ENCODE data around the gene FIGNL2.

FIGNL2 gene

DNA sequence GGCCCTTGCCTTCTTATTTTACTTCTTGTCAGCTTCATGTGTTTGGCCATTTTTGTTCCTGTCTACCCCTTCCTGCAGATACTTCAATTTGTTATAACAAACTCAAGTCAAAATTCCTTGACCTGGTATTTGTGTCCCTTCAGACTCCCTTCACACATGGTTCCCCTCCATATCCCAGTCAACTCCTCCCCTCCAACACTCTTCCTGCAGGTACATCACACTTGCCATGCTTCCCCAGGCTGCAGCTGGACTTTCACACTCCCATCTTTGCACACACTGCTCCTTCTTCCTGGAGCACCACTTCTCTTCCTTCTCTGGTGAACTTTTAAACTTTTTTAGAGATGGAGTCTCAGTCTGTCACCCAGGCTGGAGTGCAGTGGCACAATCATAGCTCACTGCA is 18.9 kb upstream of the FIGNL2 start:
- Histone ChIP-seq H3K27ac (ENCODE audit: poor library complexity, severe bottlenecking) (no peak overlapping the region), H3K4me1 (ENCODE audit: insufficient read depth, poor library complexity, severe bottlenecking) (no peaks in the 10 kb centered on the region), H3K4me3 (ENCODE audit: severe bottlenecking) (no peak overlapping the region), H3K36me3 (ENCODE audit: low read depth) (no peaks in the 10 kb centered on the region), H3K27me3 (ENCODE audit: insufficient read depth, poor library complexity, severe bottlenecking) (peaks cover 47% of the 10 kb centered on the region), H3K9me3 (ENCODE audit: severe bottlenecking) (no peaks in the 10 kb centered on the region)
- TF ChIP-seq, protein P1, sequence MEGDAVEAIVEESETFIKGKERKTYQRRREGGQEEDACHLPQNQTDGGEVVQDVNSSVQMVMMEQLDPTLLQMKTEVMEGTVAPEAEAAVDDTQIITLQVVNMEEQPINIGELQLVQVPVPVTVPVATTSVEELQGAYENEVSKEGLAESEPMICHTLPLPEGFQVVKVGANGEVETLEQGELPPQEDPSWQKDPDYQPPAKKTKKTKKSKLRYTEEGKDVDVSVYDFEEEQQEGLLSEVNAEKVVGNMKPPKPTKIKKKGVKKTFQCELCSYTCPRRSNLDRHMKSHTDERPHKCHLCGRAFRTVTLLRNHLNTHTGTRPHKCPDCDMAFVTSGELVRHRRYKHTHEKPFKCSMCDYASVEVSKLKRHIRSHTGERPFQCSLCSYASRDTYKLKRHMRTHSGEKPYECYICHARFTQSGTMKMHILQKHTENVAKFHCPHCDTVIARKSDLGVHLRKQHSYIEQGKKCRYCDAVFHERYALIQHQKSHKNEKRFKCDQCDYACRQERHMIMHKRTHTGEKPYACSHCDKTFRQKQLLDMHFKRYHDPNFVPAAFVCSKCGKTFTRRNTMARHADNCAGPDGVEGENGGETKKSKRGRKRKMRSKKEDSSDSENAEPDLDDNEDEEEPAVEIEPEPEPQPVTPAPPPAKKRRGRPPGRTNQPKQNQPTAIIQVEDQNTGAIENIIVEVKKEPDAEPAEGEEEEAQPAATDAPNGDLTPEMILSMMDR (IDR thresholded peaks at IDR 0.05; ENCODE audit: poor library complexity, severe bottlenecking), result no peak
- ATAC-seq (ENCODE audit: low read depth) (no peak), DNase-seq (ENCODE audit: low spot score) (no peak)

DNA sequence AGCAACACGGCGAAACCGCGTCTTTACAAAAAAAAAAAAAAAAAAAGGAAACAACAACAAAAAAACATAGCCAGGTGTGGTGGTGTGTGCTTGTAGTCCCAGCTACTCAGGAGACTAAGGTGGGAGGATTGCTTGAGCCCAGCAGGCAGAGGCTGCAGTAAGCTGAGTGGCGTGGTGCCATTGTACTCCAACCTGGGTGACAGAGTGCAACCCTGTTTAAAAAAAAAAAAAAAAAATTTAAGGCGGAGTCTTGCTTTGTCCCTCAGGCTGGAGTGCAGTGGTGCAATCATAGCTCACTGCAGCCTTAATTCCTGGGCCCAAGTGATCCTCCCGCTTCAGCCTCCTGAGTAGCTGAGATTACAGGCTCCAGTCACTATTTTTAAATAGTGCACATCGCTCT is 18.2 kb upstream of the FIGNL2 start:
- no peak overlapping the region for H3K27ac ChIP-seq (ENCODE audit: poor library complexity, severe bottlenecking)
- H3K9me3 ChIP-seq (ENCODE audit: severe bottlenecking), result no peaks in the 10 kb centered on the region
- H3K27me3 ChIP-seq (ENCODE audit: insufficient read depth, poor library complexity, severe bottlenecking), result peaks cover 47% of the 10 kb centered on the region
- DNase-seq (ENCODE audit: low spot score), result no peak
- TF ChIP-seq, protein P1 (IDR thresholded peaks at IDR 0.05; ENCODE audit: poor library complexity, severe bottlenecking), result no peak
- no peaks in the 10 kb centered on the region for H3K36me3 ChIP-seq (ENCODE audit: low read depth)
- no peak for ATAC-seq (ENCODE audit: low read depth)
- H3K4me1 ChIP-seq (ENCODE audit: insufficient read depth, poor library complexity, severe bottlenecking), result no peaks in the 10 kb centered on the region
- H3K4me3 ChIP-seq (ENCODE audit: severe bottlenecking), result no peak overlapping the region

DNA sequence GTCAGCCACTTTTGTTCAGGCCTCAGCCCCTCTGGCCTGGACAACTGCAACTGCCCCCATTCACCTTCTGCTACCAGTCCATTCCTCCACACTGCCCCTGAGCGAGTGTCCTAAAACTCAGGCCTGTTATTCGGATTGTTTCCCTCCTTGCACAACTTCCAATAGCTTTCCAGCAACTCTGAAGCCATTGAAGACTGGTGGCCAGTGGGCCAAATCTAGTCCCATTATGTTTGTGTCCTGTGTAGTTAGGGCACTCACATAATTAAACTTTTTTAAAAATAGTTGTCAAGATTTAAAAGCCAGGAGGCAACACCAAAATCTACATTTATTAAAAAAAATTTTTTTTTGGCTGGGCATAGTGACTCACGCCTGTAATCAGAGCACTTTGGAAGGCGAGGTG is 17.8 kb upstream of the FIGNL2 start:
- Histone ChIP-seq H3K9me3 (ENCODE audit: severe bottlenecking) (no peaks in the 10 kb centered on the region), H3K27me3 (ENCODE audit: insufficient read depth, poor library complexity, severe bottlenecking) (peaks cover 47% of the 10 kb centered on the region), H3K4me1 (ENCODE audit: insufficient read depth, poor library complexity, severe bottlenecking) (no peaks in the 10 kb centered on the region), H3K36me3 (ENCODE audit: low read depth) (no peaks in the 10 kb centered on the region), H3K4me3 (ENCODE audit: severe bottlenecking) (no peak overlapping the region), H3K27ac (ENCODE audit: poor library complexity, severe bottlenecking) (no peak overlapping the region)
- no peak for ATAC-seq (ENCODE audit: low read depth)
- TF ChIP-seq, protein P1 (IDR thresholded peaks at IDR 0.05; ENCODE audit: poor library complexity, severe bottlenecking), result no peak
- no peak for DNase-seq (ENCODE audit: low spot score)

DNA sequence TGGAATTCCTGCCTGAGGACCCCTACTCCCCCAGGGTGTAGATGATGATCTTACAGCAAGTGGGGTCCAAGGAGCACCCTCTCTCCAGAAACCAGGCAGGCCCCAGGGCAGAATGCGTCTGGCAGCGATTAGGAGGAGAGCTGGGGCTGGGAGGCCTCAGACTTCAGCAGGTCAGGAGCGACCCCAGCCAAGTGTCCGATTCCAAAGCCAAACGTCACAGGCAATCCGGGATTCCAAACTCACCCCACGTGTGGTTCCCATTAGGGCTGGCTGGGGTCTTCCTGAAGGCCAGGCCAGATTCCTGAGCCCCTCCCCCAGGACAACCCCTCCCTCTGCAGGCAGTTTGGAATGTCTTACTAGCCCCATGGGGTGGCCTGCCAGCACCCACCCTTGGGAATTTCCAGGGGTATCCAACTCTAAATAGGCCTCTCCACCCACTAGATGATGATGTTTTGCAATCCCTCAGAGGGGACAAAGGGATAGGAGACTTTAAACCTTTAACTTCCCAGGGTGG is 17.3 kb upstream of the FIGNL2 start:
- Histone ChIP-seq H3K4me1 (ENCODE audit: insufficient read depth, poor library complexity, severe bottlenecking) (no peaks in the 10 kb centered on the region), H3K27ac (ENCODE audit: poor library complexity, severe bottlenecking) (no peak overlapping the region), H3K27me3 (ENCODE audit: insufficient read depth, poor library complexity, severe bottlenecking) (peaks cover 44% of the 10 kb centered on the region), H3K4me3 (ENCODE audit: severe bottlenecking) (no peak overlapping the region), H3K36me3 (ENCODE audit: low read depth) (no peaks in the 10 kb centered on the region), H3K9me3 (ENCODE audit: severe bottlenecking) (no peaks in the 10 kb centered on the region)
- TF ChIP-seq, protein P1 (IDR thresholded peaks at IDR 0.05; ENCODE audit: poor library complexity, severe bottlenecking), result no peak
- no peak for ATAC-seq (ENCODE audit: low read depth)
- no peak for DNase-seq (ENCODE audit: low spot score)

DNA sequence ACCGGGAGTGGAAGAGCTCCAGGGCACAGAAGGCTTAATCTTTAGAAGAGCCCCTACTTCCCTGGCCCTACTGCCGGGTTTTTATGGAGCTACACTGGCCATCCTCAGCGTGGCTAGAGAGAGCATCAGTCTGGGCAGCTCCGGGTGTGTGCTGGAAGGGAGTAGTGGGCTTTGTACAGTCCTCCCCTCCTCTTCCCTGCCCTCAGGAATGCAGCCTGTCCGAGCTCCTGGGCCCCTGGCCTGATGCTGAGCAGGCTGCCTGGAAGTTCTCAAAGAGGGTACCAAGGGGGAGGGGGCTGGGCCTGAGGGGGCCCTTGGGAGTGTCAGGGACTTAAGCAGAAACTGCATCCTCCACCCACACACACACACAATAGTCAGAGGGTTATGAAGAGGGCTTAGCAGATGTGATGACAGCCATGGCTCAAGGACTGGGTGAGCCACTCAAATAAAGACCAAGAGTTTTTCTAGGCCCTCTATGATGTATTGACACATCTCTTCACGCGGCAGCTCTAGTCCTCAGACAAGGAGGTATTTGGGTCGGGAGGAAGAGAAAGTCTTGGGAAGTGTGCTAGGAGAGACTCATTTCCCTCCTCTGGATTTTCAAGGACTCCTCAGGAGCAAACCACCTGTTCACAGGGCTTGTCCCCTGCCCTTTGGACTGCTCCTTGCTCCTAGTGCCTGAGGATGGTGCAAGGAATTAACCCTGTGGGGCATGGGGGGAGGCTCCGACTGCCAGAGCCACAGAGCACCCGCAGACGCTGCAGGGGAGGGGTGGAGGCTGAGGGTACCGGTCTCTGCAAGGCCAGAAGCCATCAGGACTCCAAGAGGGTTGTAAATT is 16.5 kb upstream of the FIGNL2 start:
- Histone ChIP-seq H3K27ac (ENCODE audit: poor library complexity, severe bottlenecking) (no peak overlapping the region), H3K9me3 (ENCODE audit: severe bottlenecking) (no peaks in the 10 kb centered on the region), H3K36me3 (ENCODE audit: low read depth) (no peaks in the 10 kb centered on the region), H3K27me3 (ENCODE audit: insufficient read depth, poor library complexity, severe bottlenecking) (peaks cover 37% of the 10 kb centered on the region), H3K4me1 (ENCODE audit: insufficient read depth, poor library complexity, severe bottlenecking) (no peaks in the 10 kb centered on the region), H3K4me3 (ENCODE audit: severe bottlenecking) (no peak overlapping the region)
- ATAC-seq (ENCODE audit: low read depth) (no peak; the same call in 2 of the 3 replicates), DNase-seq (ENCODE audit: low spot score) (no peak)
- TF ChIP-seq, protein P1 (IDR thresholded peaks at IDR 0.05; ENCODE audit: poor library complexity, severe bottlenecking), result no peak

Data from RWPE2 (cell line).